NT2/D1 (cell line): Measurements from ENCODE around the gene LRRC31.

Experiments
- SUZ12 ChIP-seq: IDR thresholded peaks from 2 replicates; pipeline ENCODE4 v1.6.1; 2011; ENCODE audit not compliant: insufficient read length, insufficient read depth; ENCODE audit errors: extremely low read depth
- YY1 ChIP-seq: IDR thresholded peaks from 2 replicates; pipeline ENCODE4 v1.6.1; 2011; ENCODE audit not compliant: insufficient read length, insufficient read depth
- ZNF274 ChIP-seq: IDR thresholded peaks from 2 replicates; pipeline ENCODE4 v1.6.1; 2011; ENCODE audit warnings: mild to moderate bottlenecking, low read depth, low read length

DNA sequence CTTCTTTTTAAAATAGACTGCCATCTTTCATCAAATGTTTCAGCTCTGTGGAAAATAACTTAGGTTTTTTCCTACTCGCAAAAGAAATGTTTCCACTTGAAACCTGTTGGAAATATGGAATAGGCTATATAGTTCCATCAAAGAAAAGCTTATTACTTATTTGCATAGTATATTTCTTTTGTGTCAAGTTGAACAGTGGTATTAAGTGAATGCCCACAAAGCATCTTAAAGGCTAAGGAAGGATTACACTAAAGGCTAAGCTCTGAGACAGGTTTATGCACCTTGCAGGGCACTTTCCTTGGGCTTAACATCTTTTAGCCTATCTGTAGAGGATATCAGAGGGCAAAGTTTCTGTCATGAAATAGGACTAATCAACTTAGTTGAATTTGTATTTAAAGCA is 41.5 kb upstream of the LRRC31 start, which contains the start of gene SAMD7:
- TF ChIP-seq YY1, result no peak
- no peak for TF ChIP-seq SUZ12
- no peak for TF ChIP-seq ZNF274
